ENCODE measurements around the gene FARP1.

DNA sequence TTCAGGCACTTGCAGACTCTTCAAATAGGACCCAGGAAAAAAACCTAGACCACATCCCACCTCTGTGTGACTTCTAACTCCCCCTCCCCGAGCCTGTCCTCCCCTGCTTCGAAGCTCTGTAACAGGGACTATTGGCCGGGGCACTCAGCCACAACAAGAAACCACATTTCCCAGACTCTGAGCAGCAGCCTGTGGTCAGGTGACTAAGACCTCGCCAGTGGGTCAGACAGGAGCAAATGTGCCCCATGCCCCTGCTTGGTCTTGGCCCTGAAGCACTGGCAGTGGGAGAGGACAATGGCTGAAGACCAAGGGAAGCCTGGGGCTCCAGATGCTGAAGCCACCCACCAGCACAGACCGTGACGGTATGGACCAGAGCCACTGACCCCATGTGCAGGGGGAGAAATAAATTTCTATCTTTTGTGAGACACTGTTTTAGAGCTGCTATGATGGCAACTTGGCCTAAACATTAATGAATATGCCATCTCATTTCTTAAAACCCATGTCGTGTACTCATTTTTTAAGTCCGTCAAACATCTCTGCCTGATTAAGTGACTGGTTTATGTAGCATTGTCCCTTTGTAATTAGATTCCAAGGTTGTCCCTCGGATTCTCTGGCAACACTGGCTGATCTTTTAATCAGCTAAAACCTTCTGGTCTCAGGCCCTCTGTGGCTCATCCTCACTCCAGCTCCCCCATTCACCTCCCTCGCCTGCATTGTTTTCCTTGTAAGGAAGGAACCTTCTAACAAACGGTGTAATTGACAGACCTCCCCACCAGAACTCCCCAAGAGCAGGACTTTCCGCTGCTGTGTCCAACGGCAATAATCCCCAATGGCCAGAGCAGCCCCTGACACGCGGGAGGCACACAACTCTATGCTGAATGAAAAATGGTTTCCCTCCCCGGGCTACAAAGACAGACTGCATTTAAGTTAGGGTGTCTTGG lies 335.6 kb downstream of the FARP1 start:
- TF ChIP-seq, protein P1, sequence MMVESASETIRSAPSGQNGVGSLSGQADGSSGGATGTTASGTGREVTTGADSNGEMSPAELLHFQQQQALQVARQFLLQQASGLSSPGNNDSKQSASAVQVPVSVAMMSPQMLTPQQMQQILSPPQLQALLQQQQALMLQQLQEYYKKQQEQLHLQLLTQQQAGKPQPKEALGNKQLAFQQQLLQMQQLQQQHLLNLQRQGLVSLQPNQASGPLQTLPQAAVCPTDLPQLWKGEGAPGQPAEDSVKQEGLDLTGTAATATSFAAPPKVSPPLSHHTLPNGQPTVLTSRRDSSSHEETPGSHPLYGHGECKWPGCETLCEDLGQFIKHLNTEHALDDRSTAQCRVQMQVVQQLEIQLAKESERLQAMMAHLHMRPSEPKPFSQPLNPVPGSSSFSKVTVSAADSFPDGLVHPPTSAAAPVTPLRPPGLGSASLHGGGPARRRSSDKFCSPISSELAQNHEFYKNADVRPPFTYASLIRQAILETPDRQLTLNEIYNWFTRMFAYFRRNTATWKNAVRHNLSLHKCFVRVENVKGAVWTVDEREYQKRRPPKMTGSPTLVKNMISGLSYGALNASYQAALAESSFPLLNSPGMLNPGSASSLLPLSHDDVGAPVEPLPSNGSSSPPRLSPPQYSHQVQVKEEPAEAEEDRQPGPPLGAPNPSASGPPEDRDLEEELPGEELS (CRISPR knock-in tag; IDR thresholded peaks at IDR 0.05): no peak
- TF ChIP-seq, protein P2, sequence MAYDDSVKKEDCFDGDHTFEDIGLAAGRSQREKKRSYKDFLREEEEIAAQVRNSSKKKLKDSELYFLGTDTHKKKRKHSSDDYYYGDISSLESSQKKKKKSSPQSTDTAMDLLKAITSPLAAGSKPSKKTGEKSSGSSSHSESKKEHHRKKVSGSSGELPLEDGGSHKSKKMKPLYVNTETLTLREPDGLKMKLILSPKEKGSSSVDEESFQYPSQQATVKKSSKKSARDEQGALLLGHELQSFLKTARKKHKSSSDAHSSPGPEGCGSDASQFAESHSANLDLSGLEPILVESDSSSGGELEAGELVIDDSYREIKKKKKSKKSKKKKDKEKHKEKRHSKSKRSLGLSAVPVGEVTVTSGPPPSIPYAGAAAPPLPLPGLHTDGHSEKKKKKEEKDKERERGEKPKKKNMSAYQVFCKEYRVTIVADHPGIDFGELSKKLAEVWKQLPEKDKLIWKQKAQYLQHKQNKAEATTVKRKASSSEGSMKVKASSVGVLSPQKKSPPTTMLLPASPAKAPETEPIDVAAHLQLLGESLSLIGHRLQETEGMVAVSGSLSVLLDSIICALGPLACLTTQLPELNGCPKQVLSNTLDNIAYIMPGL (CRISPR knock-in tag; IDR thresholded peaks at IDR 0.05): no peak
- TF ChIP-seq, protein P3, sequence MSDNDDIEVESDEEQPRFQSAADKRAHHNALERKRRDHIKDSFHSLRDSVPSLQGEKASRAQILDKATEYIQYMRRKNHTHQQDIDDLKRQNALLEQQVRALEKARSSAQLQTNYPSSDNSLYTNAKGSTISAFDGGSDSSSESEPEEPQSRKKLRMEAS (CRISPR knock-in tag; IDR thresholded peaks at IDR 0.05): no peak
- TF ChIP-seq NR1H2 (CRISPR knock-in tag; IDR thresholded peaks at IDR 0.05): no peak
- TF ChIP-seq, protein P4, sequence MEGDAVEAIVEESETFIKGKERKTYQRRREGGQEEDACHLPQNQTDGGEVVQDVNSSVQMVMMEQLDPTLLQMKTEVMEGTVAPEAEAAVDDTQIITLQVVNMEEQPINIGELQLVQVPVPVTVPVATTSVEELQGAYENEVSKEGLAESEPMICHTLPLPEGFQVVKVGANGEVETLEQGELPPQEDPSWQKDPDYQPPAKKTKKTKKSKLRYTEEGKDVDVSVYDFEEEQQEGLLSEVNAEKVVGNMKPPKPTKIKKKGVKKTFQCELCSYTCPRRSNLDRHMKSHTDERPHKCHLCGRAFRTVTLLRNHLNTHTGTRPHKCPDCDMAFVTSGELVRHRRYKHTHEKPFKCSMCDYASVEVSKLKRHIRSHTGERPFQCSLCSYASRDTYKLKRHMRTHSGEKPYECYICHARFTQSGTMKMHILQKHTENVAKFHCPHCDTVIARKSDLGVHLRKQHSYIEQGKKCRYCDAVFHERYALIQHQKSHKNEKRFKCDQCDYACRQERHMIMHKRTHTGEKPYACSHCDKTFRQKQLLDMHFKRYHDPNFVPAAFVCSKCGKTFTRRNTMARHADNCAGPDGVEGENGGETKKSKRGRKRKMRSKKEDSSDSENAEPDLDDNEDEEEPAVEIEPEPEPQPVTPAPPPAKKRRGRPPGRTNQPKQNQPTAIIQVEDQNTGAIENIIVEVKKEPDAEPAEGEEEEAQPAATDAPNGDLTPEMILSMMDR (IDR thresholded peaks at IDR 0.05): no peak
- no peak for TF ChIP-seq ZNF317 (CRISPR knock-in tag; IDR thresholded peaks at IDR 0.05; ENCODE audit: borderline replicate concordance, low read depth)
- TF ChIP-seq, protein P5, sequence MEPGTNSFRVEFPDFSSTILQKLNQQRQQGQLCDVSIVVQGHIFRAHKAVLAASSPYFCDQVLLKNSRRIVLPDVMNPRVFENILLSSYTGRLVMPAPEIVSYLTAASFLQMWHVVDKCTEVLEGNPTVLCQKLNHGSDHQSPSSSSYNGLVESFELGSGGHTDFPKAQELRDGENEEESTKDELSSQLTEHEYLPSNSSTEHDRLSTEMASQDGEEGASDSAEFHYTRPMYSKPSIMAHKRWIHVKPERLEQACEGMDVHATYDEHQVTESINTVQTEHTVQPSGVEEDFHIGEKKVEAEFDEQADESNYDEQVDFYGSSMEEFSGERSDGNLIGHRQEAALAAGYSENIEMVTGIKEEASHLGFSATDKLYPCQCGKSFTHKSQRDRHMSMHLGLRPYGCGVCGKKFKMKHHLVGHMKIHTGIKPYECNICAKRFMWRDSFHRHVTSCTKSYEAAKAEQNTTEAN (CRISPR knock-in tag; IDR thresholded peaks at IDR 0.05): no peak
- TF ChIP-seq EMX1 (CRISPR knock-in tag; IDR thresholded peaks at IDR 0.05): no peak
- no peak for TF ChIP-seq NFYB (CRISPR knock-in tag; conservative IDR thresholded peaks at IDR 0.05; ENCODE audit: low read depth)
- no peak for TF ChIP-seq RELA (CRISPR knock-in tag; IDR thresholded peaks at IDR 0.05; ENCODE audit: borderline replicate concordance)
- TF ChIP-seq, protein P6, sequence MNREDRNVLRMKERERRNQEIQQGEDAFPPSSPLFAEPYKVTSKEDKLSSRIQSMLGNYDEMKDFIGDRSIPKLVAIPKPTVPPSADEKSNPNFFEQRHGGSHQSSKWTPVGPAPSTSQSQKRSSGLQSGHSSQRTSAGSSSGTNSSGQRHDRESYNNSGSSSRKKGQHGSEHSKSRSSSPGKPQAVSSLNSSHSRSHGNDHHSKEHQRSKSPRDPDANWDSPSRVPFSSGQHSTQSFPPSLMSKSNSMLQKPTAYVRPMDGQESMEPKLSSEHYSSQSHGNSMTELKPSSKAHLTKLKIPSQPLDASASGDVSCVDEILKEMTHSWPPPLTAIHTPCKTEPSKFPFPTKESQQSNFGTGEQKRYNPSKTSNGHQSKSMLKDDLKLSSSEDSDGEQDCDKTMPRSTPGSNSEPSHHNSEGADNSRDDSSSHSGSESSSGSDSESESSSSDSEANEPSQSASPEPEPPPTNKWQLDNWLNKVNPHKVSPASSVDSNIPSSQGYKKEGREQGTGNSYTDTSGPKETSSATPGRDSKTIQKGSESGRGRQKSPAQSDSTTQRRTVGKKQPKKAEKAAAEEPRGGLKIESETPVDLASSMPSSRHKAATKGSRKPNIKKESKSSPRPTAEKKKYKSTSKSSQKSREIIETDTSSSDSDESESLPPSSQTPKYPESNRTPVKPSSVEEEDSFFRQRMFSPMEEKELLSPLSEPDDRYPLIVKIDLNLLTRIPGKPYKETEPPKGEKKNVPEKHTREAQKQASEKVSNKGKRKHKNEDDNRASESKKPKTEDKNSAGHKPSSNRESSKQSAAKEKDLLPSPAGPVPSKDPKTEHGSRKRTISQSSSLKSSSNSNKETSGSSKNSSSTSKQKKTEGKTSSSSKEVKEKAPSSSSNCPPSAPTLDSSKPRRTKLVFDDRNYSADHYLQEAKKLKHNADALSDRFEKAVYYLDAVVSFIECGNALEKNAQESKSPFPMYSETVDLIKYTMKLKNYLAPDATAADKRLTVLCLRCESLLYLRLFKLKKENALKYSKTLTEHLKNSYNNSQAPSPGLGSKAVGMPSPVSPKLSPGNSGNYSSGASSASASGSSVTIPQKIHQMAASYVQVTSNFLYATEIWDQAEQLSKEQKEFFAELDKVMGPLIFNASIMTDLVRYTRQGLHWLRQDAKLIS (CRISPR knock-in tag; IDR thresholded peaks at IDR 0.05; ENCODE audit: borderline replicate concordance): no peak
- TF ChIP-seq ZNF121 (CRISPR knock-in tag; IDR thresholded peaks at IDR 0.05): no peak
- TF ChIP-seq, protein P7, sequence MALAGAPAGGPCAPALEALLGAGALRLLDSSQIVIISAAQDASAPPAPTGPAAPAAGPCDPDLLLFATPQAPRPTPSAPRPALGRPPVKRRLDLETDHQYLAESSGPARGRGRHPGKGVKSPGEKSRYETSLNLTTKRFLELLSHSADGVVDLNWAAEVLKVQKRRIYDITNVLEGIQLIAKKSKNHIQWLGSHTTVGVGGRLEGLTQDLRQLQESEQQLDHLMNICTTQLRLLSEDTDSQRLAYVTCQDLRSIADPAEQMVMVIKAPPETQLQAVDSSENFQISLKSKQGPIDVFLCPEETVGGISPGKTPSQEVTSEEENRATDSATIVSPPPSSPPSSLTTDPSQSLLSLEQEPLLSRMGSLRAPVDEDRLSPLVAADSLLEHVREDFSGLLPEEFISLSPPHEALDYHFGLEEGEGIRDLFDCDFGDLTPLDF (CRISPR knock-in tag; IDR thresholded peaks at IDR 0.05): no peak
- TF ChIP-seq CREB1 (CRISPR knock-in tag; IDR thresholded peaks at IDR 0.05): no peak

Measured in WTC11 (cell line).